CD4-positive, alpha-beta T cell treated with Interleukin-6 at 100 ng/mL for 8 hours (primary cell): Measurements from ENCODE around the gene MLLT3.

Experiments used
- DNase-seq: peaks from one replicate; pipeline ENCODE4 v3.0.0-alpha.2; 2020; ENCODE audit warnings: mixed read lengths, low spot score

MLLT3 gene

GRCh38 chr9:20625003-20625349, 2.7 kb upstream of the MLLT3 start:
- DNase-seq = no peak

- DNase-seq = peak; percentile 47
These were observed 2.1 kb upstream of the MLLT3 start for GRCh38 chr9:20624201-20625002.

- DNase-seq = no peak
These were observed 1.4 kb upstream of the MLLT3 start for GRCh38 chr9:20623748-20624124.

GRCh38 chr9:20623021-20623747, 885 bp upstream of the MLLT3 start:
- DNase-seq = peak; percentile 61

GRCh38 chr9:20621471-20622329, 599 bp downstream of the MLLT3 start:
- DNase-seq = peak; percentile 82

GRCh38 chr9:20620650-20621470, 1.4 kb downstream of the MLLT3 start:
- peak; percentile 60 for DNase-seq

- DNase-seq = no peak
These were observed 2.7 kb downstream of the MLLT3 start for GRCh38 chr9:20619487-20620200.

- DNase-seq = peak; percentile 6
These were observed 3.9 kb downstream of the MLLT3 start for GRCh38 chr9:20618361-20618802.

GRCh38 chr9:20616808-20617207, 5.5 kb downstream of the MLLT3 start:
- DNase-seq = no peak

GRCh38 chr9:20614602-20615216, 7.6 kb downstream of the MLLT3 start:
- no peak for DNase-seq

- DNase-seq = no peak
These were observed 10.5 kb downstream of the MLLT3 start for GRCh38 chr9:20611691-20612287.

- DNase-seq = no peak
These were observed 11.7 kb downstream of the MLLT3 start for GRCh38 chr9:20610591-20610990.

GRCh38 chr9:20608582-20608981, 13.7 kb downstream of the MLLT3 start:
- DNase-seq = no peak

GRCh38 chr9:20606652-20607051, 15.6 kb downstream of the MLLT3 start:
- DNase-seq = no peak

- no peak for DNase-seq
These were observed 17.7 kb downstream of the MLLT3 start for GRCh38 chr9:20604562-20604961.

- no peak for DNase-seq
These were observed 18.6 kb downstream of the MLLT3 start for GRCh38 chr9:20603524-20604268.

- no peak for DNase-seq
These were observed 21.0 kb downstream of the MLLT3 start for GRCh38 chr9:20601292-20601691.

GRCh38 chr9:20599195-20599594, 23.1 kb downstream of the MLLT3 start:
- no peak for DNase-seq

GRCh38 chr9:20598367-20598766, 23.9 kb downstream of the MLLT3 start:
- no peak for DNase-seq
